EH (cell line): ENCODE data around the gene GRK6.

Experiments used
- DNase-seq: peaks from one replicate; pipeline ENCODE4 v3.0.0-alpha.2; 2015; ENCODE audit warnings: low read depth

The GRK6 gene

GRCh38 chr5:177427211-177427822, 841 bp downstream of the GRK6 start:
- peak; percentile 27 for DNase-seq

- DNase-seq, result no peak
Measured at GRCh38 chr5:177427919-177428573, 1.6 kb downstream of the GRK6 start.

GRCh38 chr5:177428574-177429217, 2.2 kb downstream of the GRK6 start:
- DNase-seq, result no peak

- DNase-seq, result no peak
Measured at GRCh38 chr5:177429248-177430040, 3.0 kb downstream of the GRK6 start.

DNA sequence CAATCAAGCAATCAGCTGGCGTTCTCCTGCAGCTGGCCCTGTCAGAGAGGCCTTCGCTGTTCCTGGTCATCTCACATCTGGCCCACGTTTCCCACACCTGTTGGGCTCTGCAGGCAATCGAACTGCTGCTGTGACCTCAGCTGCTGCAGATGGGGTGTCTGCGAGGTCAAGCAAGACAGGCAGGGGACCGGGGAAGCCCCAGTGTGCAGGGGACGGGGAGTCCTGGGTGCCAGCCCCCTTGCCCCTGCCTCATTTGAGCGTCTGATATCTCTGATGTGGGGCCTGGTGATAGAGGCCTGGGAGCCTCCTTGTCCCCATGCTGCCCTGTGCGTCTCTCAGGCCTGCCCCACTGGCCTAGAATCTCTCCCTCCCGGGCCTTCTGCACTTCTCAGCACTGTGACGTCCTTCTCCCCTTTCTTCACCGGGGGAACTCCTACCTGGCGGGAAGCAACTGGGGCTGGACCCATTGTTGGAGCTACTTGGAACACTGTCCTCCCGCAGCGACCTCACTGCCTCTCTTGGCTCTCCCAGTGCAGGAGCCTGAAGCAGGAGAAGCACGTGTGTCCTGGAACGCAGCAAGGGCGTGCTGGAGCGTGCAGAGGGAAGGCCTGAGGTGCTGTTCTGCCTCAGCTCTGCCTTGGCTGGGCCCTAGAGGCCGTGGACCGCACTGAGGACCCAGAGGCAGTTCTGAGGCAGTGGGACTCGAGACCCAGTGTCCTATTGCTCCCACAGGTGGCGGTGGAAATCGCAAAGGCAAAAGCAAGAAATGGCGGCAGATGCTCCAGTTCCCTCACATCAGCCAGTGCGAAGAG, 3.9 kb downstream of the GRK6 start:
- DNase-seq, result no peak

DNA sequence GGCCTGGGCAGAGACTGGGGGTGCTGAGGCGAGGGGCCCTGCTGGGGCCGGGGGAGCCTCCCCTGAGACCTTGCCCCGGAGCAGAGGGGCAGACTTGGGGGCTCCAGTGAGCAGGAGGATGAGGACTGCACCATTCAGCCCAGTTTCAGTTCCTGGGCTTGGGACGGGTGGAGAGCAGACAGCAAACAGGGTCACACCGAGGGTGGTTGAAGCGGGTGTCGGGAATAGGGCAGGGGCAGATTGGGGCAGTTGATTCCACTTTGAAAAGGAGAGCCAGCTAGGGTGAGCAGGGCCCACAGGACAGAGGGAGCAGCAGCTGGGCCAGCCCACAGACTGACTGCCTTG, 4.5 kb downstream of the GRK6 start:
- DNase-seq, result no peak

GRCh38 chr5:177431317-177432142, 5.1 kb downstream of the GRK6 start:
- no peak for DNase-seq

- DNase-seq, result no peak
Measured at GRCh38 chr5:177432143-177432838, 5.8 kb downstream of the GRK6 start.

DNA sequence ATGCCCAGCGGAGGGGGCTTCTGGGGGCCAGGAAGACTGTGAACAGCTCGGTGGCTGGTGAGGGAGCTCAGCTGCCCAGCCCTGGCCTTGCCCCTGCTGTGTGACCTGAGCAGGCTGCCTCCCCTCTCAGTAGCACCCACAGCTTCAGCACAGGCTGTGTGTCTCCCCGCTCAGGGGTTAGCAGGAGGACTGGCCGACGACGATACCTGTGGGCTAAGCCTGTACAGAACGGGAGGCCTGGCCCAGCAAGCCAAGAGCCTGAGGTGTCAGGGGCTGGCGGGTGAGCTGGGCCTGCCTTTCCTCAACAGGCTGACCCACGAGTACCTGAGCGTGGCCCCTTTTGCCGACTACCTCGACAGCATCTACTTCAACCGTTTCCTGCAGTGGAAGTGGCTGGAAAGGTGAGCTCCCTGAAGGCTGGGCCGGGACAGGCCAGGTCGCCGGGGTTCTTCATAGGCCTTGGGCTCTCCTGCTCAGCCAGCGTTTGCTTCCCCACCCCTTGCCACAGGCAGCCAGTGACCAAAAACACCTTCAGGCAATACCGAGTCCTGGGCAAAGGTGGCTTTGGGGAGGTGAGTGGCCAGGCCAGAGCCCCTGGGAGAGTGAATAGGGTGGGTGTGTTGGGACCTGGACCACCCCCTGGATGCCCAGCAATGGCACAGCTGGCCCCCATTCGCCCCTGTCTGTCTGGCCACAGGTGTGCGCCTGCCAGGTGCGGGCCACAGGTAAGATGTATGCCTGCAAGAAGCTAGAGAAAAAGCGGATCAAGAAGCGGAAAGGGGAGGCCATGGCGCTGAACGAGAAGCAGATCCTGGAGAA, 6.6 kb downstream of the GRK6 start:
- no peak for DNase-seq

DNA sequence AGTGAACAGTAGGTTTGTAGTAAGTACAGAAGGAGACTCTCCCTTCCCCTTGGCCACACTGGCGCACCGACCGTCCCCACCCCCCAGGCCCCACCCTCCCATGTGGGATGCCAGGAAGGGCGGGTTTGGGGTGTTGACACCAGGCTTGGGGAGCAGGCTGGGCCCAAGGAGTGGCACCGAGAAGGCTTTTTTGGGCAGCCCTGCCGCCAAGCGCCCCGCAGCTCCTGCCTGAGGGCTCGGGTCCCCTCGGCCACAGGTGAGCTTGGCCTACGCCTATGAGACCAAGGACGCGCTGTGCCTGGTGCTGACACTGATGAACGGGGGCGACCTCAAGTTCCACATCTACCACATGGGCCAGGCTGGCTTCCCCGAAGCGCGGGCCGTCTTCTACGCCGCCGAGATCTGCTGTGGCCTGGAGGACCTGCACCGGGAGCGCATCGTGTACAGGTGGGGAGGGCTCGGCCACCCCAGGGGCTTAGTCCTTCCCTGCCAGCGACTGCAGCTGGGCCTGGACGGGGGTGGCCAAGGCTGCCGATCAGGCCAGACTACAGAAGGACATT, 7.3 kb downstream of the GRK6 start:
- DNase-seq, result no peak

- DNase-seq, result no peak
Measured at GRCh38 chr5:177434437-177434836, 8.0 kb downstream of the GRK6 start.

DNA sequence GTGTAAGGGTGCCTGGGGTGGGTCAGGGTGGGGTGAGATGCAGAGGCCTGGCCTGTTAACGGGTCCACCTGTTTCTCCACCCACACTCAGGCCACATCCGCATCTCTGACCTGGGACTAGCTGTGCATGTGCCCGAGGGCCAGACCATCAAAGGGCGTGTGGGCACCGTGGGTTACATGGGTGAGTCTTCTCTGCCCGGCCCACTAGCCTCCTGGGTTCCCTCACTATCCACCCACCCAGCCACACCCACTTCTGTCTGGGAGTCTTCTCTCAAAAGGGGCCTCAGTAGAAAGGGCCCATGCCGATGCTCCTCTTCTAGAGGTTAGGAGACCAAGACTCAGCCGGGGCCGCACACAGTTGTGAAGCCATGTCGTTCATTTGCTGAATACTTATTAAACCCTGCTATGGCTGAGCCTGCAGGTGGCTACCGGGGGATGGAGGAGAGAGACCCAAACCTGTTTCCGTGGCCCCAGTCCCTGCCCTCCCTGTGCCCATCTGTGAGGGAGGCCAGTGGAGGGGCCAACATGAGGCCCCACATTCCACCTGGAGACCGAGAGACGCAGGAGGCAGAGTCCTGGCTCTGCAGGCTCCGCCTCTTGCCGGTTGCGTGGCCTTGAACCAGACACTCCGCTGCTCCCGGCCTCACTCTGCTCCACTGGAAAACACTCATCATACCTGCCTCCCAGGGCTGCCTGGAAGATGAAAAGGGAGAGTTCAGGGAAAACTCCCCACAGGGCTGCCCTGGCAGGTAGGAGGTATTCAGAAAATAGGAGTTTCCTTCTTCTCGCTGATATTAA, 8.7 kb downstream of the GRK6 start:
- no peak for DNase-seq

DNA sequence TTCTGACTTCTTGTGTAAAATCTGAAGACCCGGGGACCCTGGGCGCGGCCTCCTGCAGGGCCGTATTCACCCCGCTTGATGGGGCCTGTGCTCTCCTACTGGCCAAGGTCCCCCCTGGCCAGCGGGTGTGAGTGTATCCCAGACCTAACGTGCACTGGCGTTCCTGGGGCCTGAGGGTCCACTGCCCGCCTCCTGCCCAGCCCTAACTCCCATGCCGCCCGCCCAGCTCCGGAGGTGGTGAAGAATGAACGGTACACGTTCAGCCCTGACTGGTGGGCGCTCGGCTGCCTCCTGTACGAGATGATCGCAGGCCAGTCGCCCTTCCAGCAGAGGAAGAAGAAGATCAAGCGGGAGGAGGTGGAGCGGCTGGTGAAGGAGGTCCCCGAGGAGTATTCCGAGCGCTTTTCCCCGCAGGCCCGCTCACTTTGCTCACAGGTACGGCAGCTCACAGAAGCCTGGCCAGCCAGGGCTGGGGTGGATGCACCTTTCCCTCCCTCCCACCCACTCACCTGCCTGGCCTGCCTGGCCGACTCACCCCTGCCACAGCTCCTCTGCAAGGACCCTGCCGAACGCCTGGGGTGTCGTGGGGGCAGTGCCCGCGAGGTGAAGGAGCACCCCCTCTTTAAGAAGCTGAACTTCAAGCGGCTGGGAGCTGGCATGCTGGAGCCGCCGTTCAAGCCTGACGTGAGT, 9.5 kb downstream of the GRK6 start:
- DNase-seq, result no peak

DNA sequence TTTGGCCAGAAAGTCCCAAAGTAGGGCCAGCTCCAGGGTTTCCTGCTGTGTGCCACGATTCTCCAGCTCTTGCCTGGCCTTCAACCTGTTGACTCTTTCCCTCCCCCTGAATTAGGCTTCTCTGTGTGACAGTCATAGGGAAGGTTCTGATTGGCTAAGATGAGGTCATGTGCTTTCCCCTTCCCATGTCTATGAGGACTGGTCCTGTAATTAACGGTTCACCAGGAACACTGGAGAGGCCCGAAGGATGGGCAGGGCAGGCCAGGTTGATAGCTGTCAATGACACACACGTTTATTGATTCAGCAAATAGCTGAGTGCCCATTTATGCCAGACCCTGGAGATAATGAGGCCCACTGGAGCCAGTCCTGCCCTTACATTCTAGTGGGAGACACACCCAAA, 11.1 kb downstream of the GRK6 start:
- no peak for DNase-seq

DNA sequence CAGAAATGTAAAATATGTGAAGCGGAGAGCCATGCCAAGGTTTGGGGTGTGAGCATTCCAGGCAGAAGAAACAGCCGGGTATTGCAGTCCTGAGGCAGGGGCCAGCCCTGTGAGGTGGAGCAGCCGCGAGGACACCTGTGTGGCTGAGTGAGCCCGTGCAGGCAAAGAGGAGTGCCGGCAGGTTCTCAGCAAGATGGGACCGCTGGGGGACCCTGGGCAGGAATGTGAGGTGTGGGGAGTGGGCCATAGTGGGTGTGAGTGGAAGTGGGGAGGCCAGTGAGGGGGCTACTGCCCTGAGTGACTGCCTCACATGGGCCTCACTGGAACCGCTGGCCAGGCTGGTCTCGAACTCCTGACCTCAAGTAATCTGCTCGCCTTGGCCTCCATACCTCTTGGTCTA, 12.0 kb downstream of the GRK6 start:
- no peak for DNase-seq

- DNase-seq, result no peak
Measured at GRCh38 chr5:177439518-177440053, 13.1 kb downstream of the GRK6 start.

DNA sequence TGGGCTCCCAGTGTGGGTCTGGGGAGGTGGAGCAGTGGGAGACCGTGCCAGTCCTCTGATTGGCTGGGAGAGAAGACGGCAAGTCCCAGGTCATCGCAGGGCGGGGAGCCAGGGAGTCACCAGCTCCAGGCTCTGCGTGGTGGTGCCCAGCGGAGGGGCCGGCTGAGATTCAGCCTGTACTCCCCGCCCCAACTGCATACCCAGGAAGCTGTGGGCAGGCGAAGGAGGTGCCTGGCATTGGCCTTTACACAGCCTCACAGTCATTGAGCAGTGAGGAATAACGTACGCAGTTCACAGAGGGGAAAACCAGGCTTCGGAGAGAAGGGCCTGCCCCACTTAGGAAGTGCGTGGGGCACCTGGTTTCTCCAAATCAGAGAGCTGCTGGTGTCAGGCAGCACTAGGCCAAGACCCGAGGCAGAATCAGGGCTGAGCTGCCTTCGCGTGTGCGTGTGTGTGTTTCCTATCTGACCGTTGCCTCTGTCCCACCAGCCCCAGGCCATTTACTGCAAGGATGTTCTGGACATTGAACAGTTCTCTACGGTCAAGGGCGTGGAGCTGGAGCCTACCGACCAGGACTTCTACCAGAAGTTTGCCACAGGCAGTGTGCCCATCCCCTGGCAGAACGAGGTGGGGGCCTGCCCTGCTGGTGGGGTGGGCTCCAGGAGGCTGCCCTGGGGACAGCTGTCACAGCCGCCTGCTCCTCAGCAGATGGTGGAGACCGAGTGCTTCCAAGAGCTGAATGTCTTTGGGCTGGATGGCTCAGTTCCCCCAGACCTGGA, 13.9 kb downstream of the GRK6 start:
- DNase-seq, result no peak
